Anterior cingulate cortex (tissue), 58 donors: Measurements from ENCODE around the gene MAP4K1.
"Not testable (repeated sequence)": the region's sequence is repeated elsewhere in the genome, so short reads cannot be mapped to it uniquely, and the experiment has no call there.

Experiments
- DNase-seq, 58 donors: peaks; one replicate each; lab custom pipeline; 2025; lab: John Stamatoyannopoulos, UW

Gene MAP4K1

DNA sequence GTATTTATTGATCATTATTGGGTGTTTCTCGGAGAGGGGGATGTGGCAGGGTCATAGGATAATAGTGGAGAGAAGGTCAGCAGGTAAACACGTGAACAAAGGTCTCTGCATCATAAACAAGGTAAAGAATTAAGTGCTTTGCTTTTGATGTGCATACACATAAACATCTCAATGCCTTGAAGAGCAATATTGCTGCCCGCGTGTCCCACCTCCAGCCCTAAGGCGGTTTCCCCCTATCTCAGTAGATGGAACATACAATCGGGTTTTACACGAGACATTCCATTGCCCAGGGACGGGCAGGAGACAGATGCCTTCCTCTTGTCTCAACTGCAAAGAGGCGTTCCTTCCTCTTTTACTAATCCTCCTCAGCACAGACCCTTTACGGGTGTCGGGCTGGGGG is 13.5 kb upstream of the MAP4K1 start:
- DNase-seq = not testable (repeated sequence)

DNA sequence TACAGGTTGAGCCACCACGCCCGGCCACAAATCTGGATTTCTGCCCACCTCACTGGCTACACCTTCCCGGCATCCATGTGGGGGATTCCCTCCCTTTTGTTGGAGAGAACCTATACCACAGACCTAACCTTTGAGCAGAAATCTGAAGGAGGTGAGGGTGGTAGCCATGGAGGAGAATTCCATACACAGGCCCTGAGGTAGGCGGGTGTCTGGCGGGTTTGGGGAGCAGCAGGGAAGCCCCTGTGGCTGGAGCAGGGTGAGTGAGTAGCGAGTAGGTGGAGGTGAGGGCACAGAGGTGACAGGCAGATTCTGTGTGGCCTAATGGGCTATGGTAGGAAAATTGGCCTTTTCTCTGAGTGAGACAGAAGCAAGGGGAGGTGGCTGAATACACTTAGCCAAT is 11.8 kb upstream of the MAP4K1 start:
- no peak for DNase-seq

- DNase-seq = no peak
These were observed 8.6 kb upstream of the MAP4K1 start for GRCh38 chr19:38626401-38626800.

GRCh38 chr19:38624822-38625221 is 7.1 kb upstream of the MAP4K1 start:
- DNase-seq = no peak

DNA sequence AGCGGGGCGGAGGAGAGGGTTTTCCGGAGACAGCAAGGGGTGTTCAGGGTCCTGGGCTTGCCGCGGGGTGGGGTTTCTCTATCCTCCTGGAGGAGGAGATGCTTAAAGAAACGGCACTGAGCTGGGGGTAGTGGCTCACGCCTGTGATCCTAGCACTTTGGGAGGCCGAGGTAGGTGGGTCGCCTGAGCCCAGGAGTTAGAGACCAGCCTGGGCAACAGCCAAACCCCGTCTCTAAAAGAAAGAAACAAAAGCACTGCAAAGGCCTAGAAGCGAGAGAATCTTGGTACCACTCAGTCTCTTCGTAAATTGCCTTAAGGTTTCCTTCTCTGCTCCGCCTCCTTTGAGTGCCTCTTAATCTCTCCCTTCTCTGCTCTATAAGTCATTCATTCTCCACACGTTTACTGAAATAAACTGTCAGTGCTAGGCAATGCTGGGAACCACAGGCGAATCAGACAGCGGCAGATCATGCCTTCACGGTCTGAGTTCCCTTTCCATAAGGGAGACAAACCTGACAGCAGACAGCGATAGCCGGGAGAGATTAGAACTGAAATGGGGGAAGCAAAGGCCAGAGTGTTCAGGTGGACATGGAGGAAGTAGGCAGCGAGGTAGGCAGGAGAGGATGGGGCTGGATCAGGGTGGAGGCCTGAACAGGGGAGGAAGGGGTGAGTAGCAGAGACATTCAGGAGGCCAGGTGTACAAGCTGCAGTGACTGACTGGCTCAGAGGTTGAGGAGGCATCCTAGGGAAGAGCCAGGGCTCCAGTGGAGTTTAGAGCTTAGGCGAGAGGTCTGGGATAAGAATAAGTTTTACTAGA is 1.8 kb upstream of the MAP4K1 start:
- no peak for DNase-seq

- DNase-seq = peak; percentile 92 to 100 (median 98)
These were observed 1.0 kb upstream of the MAP4K1 start, which contains the start of gene EIF3K for GRCh38 chr19:38618590-38619360. TSS of gene EIF3K (plus strand) at chr19:38619188. CDS start at chr19:38619269, 81 bp downstream.

DNA sequence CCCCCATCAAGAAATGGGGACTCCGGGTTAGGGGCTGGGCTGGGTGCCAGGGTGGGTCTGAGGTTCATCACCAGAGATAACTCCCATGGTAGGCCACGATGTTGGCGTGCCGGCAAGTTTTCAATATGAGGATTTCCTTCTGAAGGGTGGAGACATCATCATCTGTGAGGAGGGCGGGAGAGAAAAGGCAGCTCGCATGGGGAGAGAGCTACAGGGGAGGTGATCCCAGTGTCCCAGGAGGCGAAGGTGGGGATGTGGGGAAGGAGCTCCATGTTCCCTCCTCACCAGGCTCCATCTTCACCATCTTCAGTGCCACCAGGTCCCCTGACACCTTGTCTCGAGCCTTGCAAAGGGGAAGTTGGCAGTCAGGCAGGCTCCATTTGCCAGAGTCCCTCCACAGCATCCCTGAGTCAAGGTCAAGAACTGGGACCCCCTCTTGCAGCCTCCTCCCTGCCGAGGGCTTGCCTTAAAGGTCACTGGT is 430 bp downstream of the MAP4K1 start:
- no peak for DNase-seq

DNA sequence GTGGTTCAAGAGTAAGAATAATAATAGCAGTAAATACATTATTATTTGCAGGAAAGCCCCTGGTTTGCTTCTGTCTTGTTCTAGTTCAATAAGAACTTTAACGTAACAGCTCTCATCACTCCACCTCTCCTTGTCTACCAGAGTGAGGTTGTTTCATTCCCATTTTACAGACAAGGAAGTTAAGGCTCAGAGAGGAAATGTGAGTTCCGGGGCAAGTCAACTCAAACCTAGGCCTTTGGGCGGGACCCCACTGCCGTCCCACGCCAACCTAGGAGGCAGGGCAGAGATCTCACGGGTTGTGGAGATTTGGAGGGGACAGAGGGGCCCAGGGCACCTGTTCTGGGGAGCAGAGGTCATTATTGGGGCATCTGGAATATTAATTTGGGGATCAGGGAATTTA is 1.5 kb downstream of the MAP4K1 start:
- DNase-seq = no peak

DNA sequence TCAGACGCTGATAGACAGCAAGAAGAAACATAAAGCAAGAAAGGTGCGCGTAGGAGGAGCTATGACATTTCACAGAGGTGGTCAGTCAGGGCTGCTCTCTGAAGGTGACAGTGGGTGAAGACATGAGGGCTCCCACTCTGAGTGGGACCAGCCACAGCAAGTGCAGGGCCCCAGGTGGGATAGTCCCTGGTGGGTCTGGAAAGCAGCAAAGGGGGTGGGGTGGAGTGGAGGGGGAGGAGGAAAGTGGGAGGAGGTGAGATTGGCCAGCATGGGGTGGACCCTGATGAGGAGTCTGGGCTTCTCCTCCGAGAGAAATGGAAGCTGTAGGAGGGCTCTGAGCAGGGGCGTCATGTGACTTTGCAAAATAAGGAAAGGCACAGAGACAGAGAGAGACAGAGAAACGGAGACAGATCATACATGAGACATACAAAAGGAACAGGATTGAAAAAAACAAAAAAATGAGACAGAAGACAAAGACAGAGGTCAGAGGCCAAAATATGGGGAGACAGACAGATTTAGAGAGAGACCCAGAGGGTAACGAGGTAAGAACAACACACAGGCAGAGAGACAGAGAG is 2.7 kb downstream of the MAP4K1 start:
- DNase-seq = no peak

DNA sequence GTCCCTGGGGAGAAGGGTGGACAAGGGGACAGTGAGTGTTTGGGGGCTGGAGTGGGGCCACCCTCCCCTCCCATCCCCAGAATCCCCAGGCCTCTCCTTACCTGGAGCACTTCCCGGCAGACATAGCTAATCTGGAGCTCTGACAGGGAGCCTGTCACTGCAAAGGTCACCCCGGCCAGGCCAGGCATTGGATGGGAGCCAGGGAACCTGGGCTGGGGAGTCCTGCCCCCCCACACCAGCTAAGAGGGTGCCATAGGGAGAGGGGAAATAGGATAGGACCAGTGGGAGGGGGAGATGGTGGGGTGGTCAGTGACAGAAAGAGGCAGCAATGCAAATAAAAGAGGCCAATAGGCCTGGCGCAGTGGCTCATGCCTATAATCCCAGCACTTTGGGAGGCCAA is 3.5 kb downstream of the MAP4K1 start:
- DNase-seq = no peak

GRCh38 chr19:38606131-38606530 is 11.6 kb downstream of the MAP4K1 start:
- DNase-seq = no peak

DNA sequence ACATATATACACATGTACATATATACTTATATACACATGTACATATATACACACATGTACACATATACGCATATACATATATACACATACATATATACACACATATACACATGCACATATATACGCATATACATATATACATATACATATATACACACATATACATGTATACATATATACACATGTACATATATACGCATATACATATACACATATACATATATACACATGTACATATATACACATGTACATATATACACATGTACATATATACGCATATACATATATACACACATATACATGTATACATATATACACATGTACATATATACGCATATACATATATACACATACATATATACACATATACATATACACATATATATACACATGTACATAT is 14.9 kb downstream of the MAP4K1 start:
- DNase-seq = not testable (repeated sequence)

DNA sequence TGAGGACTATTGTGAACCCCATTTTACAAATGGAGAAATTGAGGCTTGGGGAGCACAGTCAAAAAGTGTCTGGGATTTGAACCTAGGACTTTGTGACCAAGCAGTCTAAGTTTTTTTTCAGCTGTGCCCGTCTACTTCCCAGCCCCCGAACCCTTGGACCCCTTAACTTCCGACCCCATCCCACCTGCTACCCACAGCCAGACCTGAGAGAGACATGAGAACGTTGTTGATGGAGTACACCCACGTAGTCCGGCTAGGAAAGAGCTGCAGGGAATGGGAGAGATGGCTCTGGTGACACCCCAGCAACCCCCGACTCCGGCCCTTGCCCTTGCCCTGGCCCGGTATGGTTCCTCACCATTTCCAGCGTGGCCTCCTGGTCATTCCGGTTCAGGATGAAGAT is 18.0 kb downstream of the MAP4K1 start:
- DNase-seq = no peak

- DNase-seq = no peak
These were observed 20.7 kb downstream of the MAP4K1 start for GRCh38 chr19:38597075-38597474.

GRCh38 chr19:38596057-38596981 is 21.4 kb downstream of the MAP4K1 start:
- peak in 15 of 58 donors; percentile 3 to 46 (median 11) for DNase-seq

- DNase-seq = no peak
These were observed 24.8 kb downstream of the MAP4K1 start for GRCh38 chr19:38592940-38593339.

GRCh38 chr19:38588041-38588440 is 29.7 kb downstream of the MAP4K1 start:
- no peak for DNase-seq

DNA sequence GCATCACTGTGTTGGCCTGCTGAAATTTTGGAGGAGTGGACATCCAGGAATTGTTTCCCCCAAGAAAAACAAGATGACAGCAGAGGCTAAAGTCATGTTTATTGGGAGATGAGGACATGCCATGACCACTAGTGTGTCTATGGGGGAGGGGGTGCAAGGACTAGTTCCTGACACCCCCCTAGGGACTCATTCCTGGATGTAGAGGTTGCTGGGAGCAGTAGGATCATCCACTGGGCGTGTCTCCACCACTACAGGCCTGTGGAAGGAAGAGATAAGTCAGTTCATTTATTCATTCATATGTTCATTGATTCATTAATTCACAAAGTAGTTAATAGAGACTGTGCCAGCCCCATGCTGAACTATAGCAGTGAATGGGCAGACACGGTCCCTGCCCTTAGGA is 30.2 kb downstream of the MAP4K1 start:
- no peak for DNase-seq

DNA sequence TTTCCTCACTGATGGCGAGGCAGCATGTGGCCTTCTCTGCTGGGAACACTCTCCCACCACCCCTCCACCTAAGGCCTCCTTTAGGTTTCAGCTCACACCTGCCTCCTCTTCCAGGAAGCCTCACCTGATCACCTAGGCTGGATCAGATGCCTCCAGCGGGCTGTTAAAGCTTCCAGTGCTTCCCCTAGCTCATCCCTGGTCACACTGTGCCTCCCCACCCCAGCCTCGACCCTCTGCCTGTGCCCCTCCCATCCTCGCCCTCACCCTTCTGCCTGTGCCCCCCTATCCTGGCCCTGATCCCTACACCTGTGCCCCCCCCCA is 33.8 kb downstream of the MAP4K1 start:
- DNase-seq = no peak
